AG04450 (cell line): ENCODE results near the gene NIPAL3. TPM values are rescaled to one million over a fixed set of nuclear protein-coding genes. Genes with fewer than 3 reads are reported as not detected.

Source experiments
- CTCF ChIA-PET: fragments of 300-600, 350-600 bp; formaldehyde crosslinking; extraction: SDS; loops from one replicate; lab custom pipeline; 2022; ENCODE audit warnings: antibody characterized with exemption, inconsistent platforms; lab: Charles Lee
- POLR2A ChIA-PET: fragments of 350-600 bp; formaldehyde crosslinking; extraction: SDS; loops from one replicate; lab custom pipeline; 2021; ENCODE audit warnings: antibody characterized with exemption, inconsistent platforms; lab: Yijun Ruan, JAX
- DNase-seq: peaks from one replicate; pipeline ENCODE4 v3.0.0-alpha.2; 2011; ENCODE audit warnings: low read depth, low spot score
- H3K27ac ChIP-seq: one replicate; pipeline ENCODE4 v1.5.1; 2012; ENCODE audit warnings: low read depth, low read length, control low read depth
- H3K27me3 ChIP-seq: one replicate; pipeline ENCODE4 v1.6.0; 2012; ENCODE audit warnings: low read length; ENCODE audit not compliant: control insufficient read depth, insufficient read depth
- H3K4me3 ChIP-seq: 2 replicates; pipeline ENCODE4 v1.5.1; 2011; ENCODE audit warnings: mild to moderate bottlenecking, low read depth, low read length, control low read depth
- H3K9me3 ChIP-seq: 2 replicates; pipeline ENCODE4 v1.5.1; 2012; ENCODE audit warnings: low read length; ENCODE audit not compliant: control insufficient read depth, insufficient read depth
- polyA plus RNA-seq: library from polyadenylated mRNA; depleted of rRNA; stranded (reverse); fragments of >200 nt; gene quantifications from 2 replicates; pipeline ENCODE4 v1.2.3, GENCODE V29; 2011
- TF ChIP-seq, protein P1 (sequence below): IDR thresholded peaks from 2 replicates; pipeline ENCODE4 v1.5.1; 2011; ENCODE audit warnings: low read depth, low read length, control low read depth, inconsistent platforms

The NIPAL3 gene
- polyA plus RNA-seq, 1 experiment: 46.5 TPM

DNA sequence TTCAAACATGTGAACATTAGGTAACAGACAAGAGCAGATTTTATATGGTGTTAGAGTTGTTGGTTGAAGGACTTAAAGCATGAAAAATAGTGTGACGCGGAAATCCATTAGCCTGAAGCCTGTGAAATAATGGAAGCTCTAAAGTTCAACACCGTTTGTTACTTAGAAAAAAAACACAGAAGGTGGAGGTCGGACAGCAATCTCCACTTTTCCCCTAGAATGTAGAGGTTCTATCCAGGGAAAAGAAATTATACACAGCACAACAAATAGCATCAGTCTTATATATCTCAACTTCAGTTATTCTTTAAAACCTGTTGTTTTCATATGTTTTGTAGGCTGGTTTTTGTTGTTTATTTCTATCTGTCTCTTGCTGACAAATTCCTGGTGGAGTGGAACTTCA, 89.0 kb downstream of the NIPAL3 start:
- Histone ChIP-seq H3K4me3 (no peak overlapping the region), H3K27ac (no peak overlapping the region), H3K27me3 (peaks cover 17% of the 10 kb centered on the region), H3K9me3 (no peaks in the 10 kb centered on the region; the same call in 1 of the 2 replicates)
- TF ChIP-seq, protein P1, sequence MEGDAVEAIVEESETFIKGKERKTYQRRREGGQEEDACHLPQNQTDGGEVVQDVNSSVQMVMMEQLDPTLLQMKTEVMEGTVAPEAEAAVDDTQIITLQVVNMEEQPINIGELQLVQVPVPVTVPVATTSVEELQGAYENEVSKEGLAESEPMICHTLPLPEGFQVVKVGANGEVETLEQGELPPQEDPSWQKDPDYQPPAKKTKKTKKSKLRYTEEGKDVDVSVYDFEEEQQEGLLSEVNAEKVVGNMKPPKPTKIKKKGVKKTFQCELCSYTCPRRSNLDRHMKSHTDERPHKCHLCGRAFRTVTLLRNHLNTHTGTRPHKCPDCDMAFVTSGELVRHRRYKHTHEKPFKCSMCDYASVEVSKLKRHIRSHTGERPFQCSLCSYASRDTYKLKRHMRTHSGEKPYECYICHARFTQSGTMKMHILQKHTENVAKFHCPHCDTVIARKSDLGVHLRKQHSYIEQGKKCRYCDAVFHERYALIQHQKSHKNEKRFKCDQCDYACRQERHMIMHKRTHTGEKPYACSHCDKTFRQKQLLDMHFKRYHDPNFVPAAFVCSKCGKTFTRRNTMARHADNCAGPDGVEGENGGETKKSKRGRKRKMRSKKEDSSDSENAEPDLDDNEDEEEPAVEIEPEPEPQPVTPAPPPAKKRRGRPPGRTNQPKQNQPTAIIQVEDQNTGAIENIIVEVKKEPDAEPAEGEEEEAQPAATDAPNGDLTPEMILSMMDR: no peak
- DNase-seq: no peak
- ChIA-PET CTCF (interaction anchor here (0.7 to 1.7 kb wide), 4 partner anchors 18 to 476 kb away, joined by 3 to 7 read pairs (median 4); no protein-coding TSS in a partner anchor), POLR2A (no interaction called here)

GRCh38 chr1:24505816-24506215, 90.2 kb downstream of the NIPAL3 start:
- POLR2A ChIA-PET: interaction anchor here (0.7 kb wide), 1 partner anchor 12 kb away, joined by 7 read pairs; no protein-coding TSS in a partner anchor

GRCh38 chr1:24506691-24507381, 91.2 kb downstream of the NIPAL3 start:
- DNase-seq: no peak
- H3K27ac ChIP-seq: no peak overlapping the region
- TF ChIP-seq, protein P1: no peak
- no peaks in the 10 kb centered on the region; the same call in 1 of the 2 replicates for H3K9me3 ChIP-seq
- CTCF ChIA-PET: no interaction called here
- H3K4me3 ChIP-seq: no peak overlapping the region
- peaks cover 17% of the 10 kb centered on the region for H3K27me3 ChIP-seq
- POLR2A ChIA-PET: no interaction called here

More at GRCh38 chr1:24505816-24506215, 90.2 kb downstream of the NIPAL3 start:
- no peak overlapping the region for H3K27ac ChIP-seq
- H3K27me3 ChIP-seq: peaks cover 17% of the 10 kb centered on the region
- CTCF ChIA-PET: interaction anchor here (0.6 kb wide), 1 partner anchor 18 kb away, joined by 3 read pairs; no protein-coding TSS in a partner anchor
- DNase-seq: no peak
- H3K4me3 ChIP-seq: no peak overlapping the region
- TF ChIP-seq, protein P1: no peak
- H3K9me3 ChIP-seq: no peaks in the 10 kb centered on the region; the same call in 1 of the 2 replicates

DNA sequence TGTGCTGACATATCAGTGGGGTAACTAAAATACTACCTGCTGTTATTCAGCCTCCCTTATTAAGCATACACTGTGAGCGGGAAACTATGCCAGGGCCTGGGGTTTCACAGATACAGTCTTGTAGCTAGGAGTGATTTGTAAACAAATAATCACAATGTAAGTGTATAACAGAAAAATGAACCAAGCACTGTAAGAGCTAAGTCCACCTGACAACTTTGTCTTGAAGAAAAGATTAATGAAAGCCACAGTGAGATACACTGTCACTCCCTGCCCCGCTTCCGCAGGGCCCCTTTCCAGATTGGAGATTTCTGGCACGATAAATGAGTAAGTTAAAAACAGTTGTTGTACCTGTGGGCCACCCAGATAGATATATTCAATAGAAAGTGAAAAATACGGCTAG, 91.8 kb downstream of the NIPAL3 start:
- TF ChIP-seq, protein P1: no peak
- peaks cover 17% of the 10 kb centered on the region for H3K27me3 ChIP-seq
- POLR2A ChIA-PET: no interaction called here
- no peaks in the 10 kb centered on the region; the same call in 1 of the 2 replicates for H3K9me3 ChIP-seq
- H3K27ac ChIP-seq: no peak overlapping the region
- CTCF ChIA-PET: interaction anchor here (0.5 kb wide), 1 partner anchor 35 kb away, joined by 3 read pairs; no protein-coding TSS in a partner anchor
- no peak overlapping the region for H3K4me3 ChIP-seq
- no peak for DNase-seq

GRCh38 chr1:24508911-24509310, 93.3 kb downstream of the NIPAL3 start:
- H3K27ac ChIP-seq: no peak overlapping the region
- H3K27me3 ChIP-seq: peaks cover 12% of the 10 kb centered on the region
- no peaks in the 10 kb centered on the region for H3K9me3 ChIP-seq
- no peak overlapping the region for H3K4me3 ChIP-seq
- CTCF ChIA-PET: no interaction called here
- no peak for DNase-seq
- TF ChIP-seq, protein P1: no peak
- POLR2A ChIA-PET: no interaction called here
